HG03175 (cell line): ENCODE data around the gene MAEA.
"Not testable (repeated sequence)": the region's sequence is repeated elsewhere in the genome, so short reads cannot be mapped to it uniquely, and the experiment has no call there.

Experiments used
- ATAC-seq: cut with Tn5 transposase; IDR thresholded peaks from one replicate; pipeline ENCODE4 v1.9.1; 2021; ENCODE audit warnings: mild to moderate bottlenecking, moderate library complexity; ENCODE audit not compliant: unreplicated experiment

MAEA gene

GRCh38 chr4:1364217-1364616 lies 74.5 kb downstream of the MAEA start:
- ATAC-seq = no peak

GRCh38 chr4:1364748-1365147 lies 75.1 kb downstream of the MAEA start:
- no peak for ATAC-seq

- no peak for ATAC-seq
These were observed 75.8 kb downstream of the MAEA start for GRCh38 chr4:1365271-1366178.

DNA sequence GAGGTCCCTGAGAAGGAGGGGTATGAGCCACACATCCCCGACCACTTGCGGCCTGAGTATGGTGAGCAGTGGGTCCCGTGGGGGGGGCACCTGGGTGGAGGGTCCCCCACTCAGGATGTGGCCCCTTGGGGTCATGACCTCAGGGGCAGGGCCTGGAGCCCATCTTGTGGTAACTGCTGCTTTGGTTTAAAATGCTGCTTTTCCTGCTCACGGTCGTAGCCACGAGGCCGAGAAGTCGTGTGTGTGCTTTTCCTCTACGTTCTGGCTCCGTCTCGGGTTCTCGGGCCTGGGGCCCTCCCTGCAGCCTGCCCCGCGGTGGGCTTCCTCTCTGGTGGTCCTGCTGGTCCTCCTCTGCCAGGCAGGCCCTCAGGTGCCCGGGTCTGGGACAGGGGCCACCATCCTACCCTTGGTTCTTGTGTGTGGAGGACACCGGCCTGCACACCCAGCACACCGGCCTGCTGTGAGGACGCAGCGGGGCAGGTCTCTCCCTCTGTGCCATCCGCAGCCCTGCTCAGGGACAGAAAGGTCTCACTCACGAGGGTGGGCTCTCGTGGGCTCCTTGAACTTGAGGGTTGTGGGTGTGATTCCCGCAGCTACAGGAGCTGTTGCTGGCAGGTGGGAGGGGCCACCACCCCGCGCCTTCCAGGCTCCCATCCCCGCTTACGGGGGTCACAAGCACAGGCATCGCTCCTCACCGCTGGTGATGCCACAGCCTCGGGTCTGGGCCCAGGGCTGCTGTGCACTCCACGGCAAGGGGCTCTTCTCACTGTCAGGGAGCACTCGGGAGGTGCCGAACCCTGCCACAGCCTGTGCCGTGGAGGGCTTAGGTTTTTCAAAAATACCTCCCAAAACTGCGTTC lies 76.9 kb downstream of the MAEA start:
- no peak for ATAC-seq

GRCh38 chr4:1367230-1367935 lies 77.7 kb downstream of the MAEA start:
- no peak for ATAC-seq

DNA sequence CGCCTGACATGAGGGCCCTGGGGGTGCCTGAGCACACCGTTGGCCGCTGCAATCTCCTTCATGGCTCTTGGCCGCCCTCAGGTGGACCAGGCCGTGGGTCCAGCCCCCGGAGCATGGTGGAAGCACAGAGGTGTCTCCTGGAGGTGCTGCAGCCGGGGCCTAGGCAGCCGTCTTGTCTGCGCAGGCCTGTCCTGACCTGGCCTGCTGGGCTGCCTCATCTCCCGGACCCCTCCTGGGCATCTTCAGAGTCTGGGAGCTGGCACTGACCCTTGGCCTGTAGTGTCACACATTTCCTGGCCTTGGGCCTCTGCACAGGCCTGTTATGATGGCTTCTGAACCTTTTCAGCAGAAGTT lies 78.2 kb downstream of the MAEA start:
- ATAC-seq = no peak

DNA sequence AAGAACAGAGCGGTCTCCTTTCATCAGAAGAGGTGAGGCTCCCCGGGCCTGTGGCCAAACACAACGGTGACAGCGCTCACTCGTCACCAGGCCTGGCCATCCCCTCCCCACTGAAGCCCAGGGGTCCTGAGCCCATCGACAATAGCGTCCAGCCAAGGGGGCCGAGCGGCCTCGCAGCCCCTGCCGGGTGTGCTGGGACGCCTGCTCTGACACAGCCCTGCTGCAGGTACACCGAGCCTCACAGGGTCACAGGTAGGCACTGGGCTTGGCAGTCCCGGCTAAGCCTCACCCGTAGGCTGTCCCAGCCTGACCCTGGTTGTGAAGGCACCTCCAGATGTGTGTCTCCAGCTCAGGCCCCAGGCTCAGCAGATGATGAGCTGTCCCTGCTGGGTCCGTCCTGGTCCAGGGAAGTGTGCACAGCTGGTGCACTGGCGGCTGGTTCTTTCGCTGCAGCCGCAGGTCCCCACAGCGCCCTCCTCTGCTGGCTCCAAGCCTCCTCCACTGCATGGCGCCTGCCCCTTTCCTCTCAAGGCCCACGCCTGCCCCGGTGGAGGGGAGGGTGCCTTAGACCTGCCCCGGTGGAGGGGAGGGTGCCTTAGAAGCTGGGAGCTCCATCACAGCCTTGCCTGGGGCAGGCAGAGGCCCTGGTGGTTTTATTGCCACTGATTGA lies 78.9 kb downstream of the MAEA start:
- no peak for ATAC-seq

DNA sequence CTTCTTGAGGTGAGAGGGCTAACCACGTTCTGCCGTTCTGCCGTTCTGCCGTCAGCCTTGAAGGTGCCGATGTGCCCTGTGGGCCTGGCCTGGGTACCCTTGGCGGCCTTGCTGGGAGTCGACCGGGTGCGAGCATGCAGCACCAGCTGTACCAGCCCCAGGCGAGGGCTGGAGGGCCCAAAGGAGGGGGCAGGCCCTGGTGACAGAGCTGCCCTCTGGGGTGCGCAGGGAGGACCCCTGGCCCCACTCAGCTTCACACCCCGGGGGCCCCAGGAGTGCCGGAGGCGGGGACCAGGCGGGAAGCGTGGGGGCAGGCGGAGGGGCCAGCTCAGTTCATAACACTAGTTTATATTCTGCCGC lies 79.4 kb downstream of the MAEA start:
- no peak for ATAC-seq

- no peak for ATAC-seq
These were observed 79.9 kb downstream of the MAEA start for GRCh38 chr4:1369479-1370079.

GRCh38 chr4:1370321-1371124 lies 80.8 kb downstream of the MAEA start:
- no peak for ATAC-seq

GRCh38 chr4:1371176-1372165 lies 81.8 kb downstream of the MAEA start:
- no peak for ATAC-seq

- not testable (repeated sequence) for ATAC-seq
These were observed 82.9 kb downstream of the MAEA start for GRCh38 chr4:1372576-1372975.

DNA sequence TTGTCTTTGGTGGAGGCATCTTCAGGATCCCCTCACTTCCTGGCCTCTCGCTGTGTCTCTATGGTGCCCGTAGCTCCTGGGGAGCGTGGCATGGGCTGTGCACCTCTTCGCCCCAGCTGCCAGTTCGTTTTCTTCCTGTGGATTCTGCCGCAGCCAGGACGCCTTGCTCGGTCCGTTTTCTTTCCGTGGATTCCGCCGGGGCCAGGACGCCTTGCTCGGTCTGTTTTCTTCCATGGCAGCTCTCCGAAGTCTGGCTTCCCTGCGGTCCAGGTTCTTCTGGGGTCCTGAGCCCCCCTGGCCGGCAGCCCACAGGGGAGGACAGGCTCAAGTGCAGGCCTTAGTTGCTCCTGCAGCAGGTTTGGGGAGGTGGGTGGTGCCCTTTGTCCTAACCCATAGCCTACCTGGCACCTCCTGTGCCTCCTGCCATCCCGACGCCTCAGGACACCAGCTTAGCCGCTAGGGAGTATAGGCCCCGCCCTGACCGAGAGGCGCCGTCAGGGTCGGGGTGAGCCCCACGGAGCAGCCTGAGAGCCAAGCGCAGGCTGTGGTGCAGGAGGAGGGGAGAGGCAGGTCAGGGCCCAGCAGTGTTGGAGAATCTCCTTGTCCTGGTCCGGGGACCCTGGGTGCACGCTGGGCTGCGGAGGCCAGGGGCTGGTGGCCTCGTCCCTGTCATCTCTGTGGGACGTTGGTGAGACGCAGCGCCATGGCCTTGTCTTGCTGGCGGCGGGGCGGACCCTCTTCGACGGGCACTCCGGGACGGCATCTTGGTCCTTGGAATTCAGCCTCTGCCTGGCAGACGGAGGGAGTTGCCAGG lies 84.4 kb downstream of the MAEA start:
- ATAC-seq = no peak

- no peak for ATAC-seq
These were observed 85.0 kb downstream of the MAEA start for GRCh38 chr4:1374706-1375045.

- ATAC-seq = no peak
These were observed 85.5 kb downstream of the MAEA start for GRCh38 chr4:1375051-1375721.

DNA sequence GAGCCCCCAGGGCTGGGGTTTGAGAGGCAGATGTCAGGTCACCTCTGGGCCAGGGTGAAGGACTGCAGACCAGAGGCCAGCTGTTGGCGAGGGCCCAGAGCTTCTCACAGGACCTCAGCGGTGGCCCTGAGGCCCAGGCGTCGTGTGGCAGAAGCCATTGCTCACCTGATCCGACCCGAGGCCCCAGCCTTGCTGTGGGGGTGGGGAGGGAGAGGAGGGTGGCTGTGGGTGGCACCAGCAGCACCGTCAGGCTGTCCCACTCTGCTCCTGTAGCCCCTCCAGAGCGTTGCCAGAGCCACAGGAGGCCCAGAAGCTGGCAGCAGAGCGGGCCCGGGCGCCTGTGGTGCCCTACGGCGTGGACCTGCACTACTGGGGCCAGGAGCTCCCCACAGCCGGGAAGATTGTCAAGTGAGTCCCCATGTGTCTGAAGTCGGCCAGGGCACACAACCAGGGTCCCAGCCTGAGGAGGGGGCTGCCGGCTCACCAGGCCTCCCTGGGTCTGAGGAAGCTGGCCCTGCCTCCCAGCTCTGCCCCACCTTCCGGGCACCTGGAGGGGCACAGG lies 86.2 kb downstream of the MAEA start:
- ATAC-seq = no peak

DNA sequence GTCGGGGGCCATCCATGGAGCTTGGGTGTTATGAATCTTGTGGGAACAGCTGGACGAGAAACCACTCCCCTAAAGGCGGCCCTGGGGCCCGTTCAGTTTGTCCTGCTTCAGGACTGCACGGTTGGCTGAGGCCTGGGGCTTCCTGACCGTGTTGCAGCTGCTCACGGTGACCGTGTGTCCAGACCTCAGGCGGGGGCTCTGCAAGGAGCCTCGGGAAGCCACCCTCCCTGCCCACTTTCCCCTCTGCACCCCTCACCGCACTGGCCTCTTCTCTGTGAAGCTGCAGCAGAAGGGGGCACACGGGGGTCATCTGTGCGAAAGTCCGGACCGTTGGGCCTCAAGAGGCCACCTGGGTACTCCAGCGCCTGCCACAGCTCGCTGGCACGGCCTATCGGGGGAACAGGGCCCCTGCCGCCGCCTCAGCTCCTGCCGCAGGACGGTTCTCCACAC lies 86.7 kb downstream of the MAEA start:
- ATAC-seq = no peak
